NCI-H460 (cell line): ENCODE data around the gene SHOX. TPM values are rescaled to one million over a fixed set of nuclear protein-coding genes. Genes with fewer than 3 reads are reported as not detected.

Experiments used
- DNase-seq: peaks from one replicate; pipeline ENCODE4 v3.0.0-alpha.2; 2016; ENCODE audit warnings: low read depth; ENCODE audit errors: extremely low read depth
- total RNA-seq: library from RNA; depleted of rRNA; stranded (reverse); fragments of >200 nt; shearing (Covaris generic); gene quantifications from 2 replicates; pipeline ENCODE4 v1.2.3, GENCODE V29; 2014; rRNA removed

Gene SHOX
- total RNA-seq, 1 experiment from 2014 or later, result not detected

DNA sequence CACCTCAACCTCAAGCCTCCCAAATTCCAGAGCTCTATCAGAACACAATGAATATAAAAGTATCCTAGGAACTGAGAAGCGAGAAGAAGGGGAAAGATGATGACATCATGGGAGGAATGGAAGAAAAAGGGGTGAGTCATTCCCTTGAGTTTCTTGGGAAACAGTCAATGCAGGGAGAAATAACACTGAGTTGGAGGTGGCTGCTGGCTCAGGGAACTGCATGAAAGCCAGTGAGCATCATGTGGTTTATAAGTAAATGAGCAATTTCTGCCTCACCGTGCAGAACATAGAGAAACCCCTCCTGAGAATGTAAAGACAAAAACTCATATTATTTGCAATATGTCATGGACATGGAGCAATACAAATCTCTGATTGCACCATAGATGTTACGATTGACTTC lies 73.3 kb downstream of the SHOX start:
- no peak for DNase-seq

Other genes with a start within 250 kb of the SHOX start
- gene PPP2R3B, start 243.9 kb upstream of the SHOX start, total RNA-seq, result 38.1 and 45.3 TPM in 2 replicates